GM19438 (cell line): ENCODE data around the gene RRAD.
"Not testable (repeated sequence)": the region's sequence is repeated elsewhere in the genome, so short reads cannot be mapped to it uniquely, and the experiment has no call there.

Experiments
- ATAC-seq: cut with Tn5 transposase; IDR thresholded peaks from one replicate; pipeline ENCODE4 v1.9.1; 2021; ENCODE audit warnings: low read depth; ENCODE audit not compliant: unreplicated experiment

RRAD gene, protein sequence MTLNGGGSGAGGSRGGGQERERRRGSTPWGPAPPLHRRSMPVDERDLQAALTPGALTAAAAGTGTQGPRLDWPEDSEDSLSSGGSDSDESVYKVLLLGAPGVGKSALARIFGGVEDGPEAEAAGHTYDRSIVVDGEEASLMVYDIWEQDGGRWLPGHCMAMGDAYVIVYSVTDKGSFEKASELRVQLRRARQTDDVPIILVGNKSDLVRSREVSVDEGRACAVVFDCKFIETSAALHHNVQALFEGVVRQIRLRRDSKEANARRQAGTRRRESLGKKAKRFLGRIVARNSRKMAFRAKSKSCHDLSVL

DNA sequence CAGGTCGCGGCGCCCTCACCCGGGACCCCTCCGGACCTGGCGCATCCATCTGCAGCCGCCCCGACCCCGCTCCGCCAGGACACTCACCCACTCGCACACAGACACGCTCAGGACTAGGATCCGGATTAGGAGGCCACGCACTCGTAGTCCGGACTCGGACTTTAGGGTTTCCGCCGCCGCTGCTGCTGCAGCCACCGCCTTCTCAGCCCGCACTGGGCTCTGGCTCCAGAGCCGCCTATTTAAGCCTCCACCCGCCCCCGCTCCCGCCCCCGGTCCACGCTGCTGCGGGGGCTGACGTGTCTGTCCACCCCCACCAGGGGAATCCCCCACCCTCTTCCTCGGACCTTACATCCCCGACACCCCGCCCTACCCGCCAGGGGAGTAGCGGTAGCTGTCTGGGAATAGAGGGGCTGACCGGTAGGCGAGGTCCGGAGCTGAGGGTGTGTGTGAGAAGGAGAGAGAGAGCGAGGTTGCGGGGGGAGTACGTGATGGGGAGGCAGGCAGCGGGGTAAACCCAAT, at the start of gene RRAD:
Gene RRAD, minus strand, starts transcription at position 214 of the 519 bp plus-strand sequence. CDS start 356 bp downstream, outside the sequence.
- ATAC-seq: peak; percentile 35

DNA sequence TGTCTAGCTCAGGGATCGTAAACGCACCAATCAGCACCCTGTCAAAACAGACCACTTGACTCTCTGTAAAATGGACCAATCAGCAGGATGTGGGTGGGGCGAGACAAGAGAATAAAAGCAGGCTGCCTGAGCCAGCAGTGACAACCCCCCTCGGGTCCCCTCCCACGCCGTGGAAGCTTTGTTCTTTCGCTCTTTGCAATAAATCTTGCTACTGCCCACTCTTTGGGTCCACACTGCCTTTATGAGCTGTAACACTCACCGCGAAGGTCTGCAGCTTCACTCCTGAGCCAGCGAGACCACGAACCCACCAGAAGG, 49.6 kb upstream of the RRAD start:
- not testable (repeated sequence) for ATAC-seq

DNA sequence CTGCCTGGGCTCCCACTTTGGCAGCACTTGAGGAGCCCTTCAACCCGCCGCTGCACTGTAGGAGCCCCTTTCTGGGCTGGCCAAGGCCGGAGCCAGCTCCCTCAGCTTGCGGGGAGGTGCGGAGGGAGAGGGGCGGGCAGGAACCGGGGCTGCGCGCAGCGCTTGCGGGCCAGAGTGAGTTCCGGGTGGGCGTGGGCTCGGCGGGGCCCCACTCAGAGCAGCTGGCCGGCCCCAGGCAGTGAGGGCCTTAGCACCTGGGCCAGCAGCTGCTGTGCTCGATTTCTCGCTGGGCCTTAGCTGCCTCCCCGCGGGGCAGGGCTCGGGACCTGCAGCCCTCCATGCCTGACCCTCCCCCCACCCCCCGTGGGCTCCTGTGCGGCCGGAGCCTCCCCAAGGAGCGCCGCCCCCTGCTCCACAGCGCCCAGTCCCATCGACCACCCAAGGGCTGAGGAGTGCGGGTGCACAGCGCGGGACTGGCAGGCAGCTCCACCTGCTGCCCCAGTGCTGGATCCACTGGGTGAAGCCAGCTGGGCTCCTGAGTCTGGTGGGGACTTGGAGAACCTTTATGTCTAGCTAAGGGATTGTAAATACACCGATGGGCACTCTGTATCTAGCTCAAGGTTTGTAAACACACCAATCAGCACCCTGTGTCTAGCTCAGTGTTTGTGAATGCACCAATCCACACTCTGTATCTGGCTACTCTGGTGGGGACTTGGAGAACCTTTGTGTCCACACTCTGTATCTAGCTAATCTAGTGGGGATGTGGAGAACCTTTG, 49.0 kb upstream of the RRAD start:
- ATAC-seq: not testable (repeated sequence)

GRCh38 chr16:66973716-66974115, 48.4 kb upstream of the RRAD start:
- ATAC-seq: no peak

GRCh38 chr16:66972983-66973382, 47.6 kb upstream of the RRAD start:
- ATAC-seq: no peak

GRCh38 chr16:66970775-66971720, 45.7 kb upstream of the RRAD start:
- no peak for ATAC-seq

DNA sequence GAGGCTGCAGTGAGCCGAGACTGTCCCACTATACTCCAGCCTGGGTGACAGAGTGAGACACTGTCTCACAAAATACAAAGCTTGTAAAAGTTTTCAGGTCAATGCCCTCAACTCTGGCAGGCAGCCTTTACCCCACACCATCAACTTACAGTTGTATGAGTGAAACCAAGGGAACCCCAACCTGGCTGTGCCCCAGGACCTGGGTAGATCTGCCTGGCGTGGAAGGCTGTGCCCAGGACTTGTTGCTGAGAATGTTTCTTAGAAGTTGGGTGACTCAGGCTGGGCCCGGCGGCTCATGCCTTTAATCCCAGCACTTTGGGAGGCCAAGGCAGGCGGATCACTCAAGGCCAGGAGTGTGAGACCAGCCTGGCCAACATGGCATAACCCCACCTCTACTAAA, 43.5 kb upstream of the RRAD start:
- no peak for ATAC-seq

DNA sequence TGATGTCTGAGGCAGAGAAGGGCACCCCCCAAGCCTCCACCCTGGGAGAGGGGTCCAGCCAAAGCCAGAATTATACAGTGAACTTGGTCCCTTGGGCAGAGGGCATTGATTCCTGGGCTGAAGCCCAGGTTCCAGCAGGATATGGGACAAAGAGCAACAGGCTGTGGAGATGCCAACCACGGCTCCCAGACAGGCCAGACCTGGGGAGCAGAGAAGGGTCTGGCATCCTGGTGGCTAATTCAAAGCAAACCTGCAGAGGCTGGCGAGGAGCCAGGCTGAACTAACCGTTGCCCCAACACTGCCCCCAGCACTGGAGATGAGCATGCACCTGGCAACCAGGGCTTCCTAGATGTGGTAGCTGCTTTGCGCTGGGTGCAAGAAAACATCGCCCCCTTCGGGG, 38.7 kb upstream of the RRAD start:
- ATAC-seq: no peak

DNA sequence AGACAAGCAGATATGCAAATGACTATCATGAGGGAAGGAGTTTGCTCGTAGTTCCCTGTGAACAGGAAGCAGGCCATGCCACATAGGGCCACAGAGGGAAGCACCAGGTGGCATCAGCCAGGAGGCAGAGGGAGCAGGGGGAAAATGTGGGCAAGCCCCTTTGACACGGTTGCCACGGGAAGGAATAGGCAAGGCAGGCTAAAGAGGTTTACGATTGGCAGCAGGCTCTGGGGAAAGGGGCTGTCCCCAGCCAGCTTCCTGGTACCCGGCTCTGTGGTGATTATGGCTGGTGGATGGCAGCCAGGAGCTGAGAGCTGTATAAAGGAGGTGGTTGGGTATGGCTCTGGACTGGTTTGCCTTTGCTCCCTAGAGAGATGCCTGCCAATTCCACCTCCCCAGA, 36.6 kb upstream of the RRAD start:
- no peak for ATAC-seq

DNA sequence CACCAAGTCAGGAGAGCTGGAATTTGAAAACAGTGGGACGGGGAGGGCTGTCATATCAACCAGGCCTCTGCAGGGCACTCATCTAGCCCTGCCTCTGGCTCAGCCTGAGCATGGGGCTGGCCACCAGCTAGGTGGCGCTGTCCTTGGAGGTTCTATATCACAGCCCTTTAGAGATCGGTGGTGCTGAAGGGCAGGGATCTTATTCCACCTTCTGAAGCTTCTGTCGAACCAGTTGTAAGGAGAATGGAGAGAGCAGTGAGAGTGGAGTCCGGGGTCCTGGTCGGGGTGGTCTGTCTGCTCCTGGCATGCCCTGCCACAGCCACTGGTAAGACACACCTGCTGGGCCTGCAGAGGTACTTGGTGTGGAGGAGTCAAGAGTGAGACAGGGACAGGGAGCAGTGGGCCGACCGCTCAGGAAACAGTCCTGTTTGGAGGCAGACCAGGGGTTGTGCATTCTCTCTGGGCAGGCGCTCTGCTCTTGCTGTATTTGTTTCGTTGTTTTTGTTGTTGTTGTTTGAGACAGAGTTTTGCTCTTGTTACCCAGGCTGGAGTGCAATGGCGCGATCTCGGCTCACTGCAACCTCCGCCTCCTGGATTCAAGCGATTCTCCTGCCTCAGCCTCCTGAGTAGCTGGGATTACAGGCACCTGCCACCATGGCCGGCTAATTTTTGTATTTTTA, 35.9 kb upstream of the RRAD start, which contains the start of gene CES3:
Gene CES3, plus strand, starts transcription at position 202 of the 680 bp plus-strand sequence. Its CDS starts 42 bp downstream, at position 244.
- no peak for ATAC-seq

GRCh38 chr16:66960270-66960669, 34.9 kb upstream of the RRAD start:
- no peak for ATAC-seq

GRCh38 chr16:66959704-66960161, 34.4 kb upstream of the RRAD start:
- no peak for ATAC-seq

DNA sequence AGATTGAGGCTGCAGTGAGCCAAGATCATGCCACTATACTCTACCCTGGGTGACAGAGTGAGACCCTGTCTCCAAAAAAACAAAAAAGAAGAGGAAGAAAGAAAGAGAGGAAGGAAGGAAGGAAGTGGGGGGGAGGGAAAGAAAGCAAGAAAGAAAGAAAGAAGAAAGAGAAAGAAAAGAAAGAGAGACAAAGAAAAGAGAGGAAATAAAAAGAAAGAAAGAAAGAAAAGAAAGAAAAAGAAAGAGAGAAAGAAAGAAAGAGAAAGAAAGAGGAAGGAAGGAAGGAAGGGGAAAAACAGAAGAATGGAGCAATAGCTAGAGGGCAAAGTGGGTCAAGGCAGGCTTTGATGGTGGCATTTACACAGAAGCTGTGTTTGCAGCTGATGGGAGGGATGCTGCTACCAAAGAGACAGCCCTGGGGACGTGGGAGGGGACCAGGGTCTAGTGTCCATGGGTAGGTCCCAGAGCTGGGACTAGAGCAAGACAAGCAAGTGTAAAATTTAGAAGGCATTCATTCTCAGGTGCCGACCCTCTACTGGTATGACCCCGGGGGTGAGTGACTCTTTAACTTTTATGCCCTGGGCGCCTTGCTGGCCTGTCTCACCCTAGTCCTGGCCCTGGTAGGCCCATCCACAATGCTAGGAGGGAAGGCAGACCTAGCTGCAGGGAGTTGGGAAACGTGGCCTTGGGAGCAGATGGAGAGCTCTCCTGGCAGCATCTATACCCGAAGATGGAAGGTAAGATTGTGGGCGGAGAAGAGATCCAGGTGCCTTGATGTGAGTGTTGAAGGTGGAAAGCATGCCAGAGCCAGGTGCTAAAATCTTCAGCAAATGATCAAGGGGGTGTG, 33.7 kb upstream of the RRAD start:
- no peak for ATAC-seq

- ATAC-seq: not testable (repeated sequence)
Observed at GRCh38 chr16:66956154-66956457, 30.8 kb upstream of the RRAD start.

DNA sequence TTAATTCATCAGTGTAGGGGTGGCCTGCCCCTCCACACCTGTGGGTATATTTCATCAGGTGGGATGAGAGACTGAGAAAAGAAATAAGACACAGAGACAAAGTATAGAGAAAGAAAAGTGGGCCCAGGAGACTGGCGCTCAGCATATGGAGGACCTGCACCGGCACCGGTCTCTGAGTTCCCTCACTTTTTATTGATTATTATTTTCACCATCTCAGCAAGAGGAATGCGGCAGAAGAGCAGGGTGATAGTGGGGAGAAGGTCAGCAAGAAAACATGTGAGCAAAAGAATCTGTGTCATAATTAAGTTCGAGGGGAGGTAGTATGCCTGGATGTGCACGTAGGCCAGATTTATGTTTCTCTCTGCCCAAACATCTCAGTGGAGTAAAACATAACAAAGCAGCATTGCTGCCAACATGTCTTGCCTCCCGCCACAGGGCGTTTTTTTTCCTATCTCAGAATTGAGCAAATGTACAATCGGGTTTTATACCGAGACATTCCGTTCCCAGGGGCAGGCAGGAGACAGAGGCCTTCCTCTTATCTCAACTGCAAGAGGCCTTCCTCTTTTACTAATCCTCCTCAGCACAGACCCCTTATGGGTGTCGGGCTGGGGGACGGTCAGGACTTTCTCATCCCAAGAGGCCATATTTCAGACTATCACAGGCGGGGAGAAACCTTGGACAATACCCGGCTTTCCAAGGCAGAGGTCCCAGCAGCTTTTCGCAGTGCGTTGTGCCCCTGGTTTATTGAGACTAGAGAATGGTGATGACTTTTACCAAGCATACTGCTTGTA, 30.2 kb upstream of the RRAD start:
- ATAC-seq: not testable (repeated sequence)

DNA sequence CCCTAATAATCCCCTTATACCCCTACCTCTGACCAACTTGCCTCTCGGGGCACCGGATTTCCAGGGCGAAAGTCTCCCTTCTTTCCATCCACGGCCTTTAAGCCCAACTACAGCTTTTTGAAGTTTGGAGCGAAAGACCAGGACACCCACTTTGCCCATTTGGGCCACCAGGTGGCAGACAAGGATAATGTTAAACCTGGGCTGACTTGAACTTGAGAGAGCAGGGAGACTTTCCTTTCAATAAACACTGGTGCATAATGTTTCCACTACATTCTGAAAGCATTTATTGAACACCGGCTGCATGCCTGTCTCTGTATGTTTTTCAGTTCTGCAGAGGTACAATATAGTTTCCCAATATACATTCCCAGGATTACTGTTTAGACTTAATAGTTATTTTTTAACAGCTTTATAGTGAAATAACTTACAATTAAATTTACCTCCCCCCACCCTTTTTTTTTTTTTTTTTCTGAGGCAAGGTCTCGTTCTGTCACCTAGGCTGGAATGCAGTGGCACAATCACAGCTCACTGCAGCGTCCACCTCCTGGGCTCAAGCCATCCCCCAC, 28.8 kb upstream of the RRAD start:
- no peak for ATAC-seq

GRCh38 chr16:66953462-66954096, 28.2 kb upstream of the RRAD start:
- ATAC-seq: no peak
